GM10266 (cell line): Measurements from ENCODE around the gene RPL19.

Experiments used
- DNase-seq: peaks from one replicate; pipeline ENCODE4 v3.0.0; 2012; ENCODE audit errors: extremely low spot score
- TF ChIP-seq, protein P1 (sequence below): IDR thresholded peaks from 2 replicates; pipeline ENCODE4 v1.5.1; 2012; ENCODE audit warnings: mild to moderate bottlenecking, low read depth; ENCODE audit not compliant: control insufficient read depth, insufficient read depth; ENCODE audit errors: missing control alignments

RPL19 gene

DNA sequence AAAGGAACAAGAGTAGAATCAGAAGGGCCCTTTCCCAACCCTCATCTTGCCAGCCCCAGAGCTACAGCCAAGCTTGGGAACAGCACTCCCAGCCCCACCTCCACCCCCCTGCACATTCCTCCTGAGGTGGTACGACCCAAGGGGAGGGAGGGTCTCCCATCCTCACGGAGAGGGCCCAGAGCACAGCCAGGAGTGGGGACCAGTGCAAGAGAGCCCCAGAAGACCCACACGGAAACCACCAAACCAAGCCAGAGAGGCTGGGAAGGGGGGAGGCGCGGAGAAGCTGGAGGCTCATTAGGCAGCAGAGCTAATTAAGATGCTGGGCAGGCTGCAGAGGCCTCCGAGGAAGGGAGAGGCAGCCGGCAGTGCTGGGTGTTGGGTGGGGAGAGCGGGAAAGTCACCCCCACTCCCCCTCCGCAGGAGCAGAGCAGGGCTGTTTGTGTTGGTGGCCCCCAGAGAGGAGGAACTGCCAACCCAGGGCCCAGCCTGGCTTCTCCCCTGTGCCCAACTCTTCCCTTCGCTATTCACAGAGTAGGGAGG, 5.0 kb upstream of the RPL19 start:
- TF ChIP-seq, protein P1, sequence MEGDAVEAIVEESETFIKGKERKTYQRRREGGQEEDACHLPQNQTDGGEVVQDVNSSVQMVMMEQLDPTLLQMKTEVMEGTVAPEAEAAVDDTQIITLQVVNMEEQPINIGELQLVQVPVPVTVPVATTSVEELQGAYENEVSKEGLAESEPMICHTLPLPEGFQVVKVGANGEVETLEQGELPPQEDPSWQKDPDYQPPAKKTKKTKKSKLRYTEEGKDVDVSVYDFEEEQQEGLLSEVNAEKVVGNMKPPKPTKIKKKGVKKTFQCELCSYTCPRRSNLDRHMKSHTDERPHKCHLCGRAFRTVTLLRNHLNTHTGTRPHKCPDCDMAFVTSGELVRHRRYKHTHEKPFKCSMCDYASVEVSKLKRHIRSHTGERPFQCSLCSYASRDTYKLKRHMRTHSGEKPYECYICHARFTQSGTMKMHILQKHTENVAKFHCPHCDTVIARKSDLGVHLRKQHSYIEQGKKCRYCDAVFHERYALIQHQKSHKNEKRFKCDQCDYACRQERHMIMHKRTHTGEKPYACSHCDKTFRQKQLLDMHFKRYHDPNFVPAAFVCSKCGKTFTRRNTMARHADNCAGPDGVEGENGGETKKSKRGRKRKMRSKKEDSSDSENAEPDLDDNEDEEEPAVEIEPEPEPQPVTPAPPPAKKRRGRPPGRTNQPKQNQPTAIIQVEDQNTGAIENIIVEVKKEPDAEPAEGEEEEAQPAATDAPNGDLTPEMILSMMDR, result no peak
- no peak for DNase-seq

DNA sequence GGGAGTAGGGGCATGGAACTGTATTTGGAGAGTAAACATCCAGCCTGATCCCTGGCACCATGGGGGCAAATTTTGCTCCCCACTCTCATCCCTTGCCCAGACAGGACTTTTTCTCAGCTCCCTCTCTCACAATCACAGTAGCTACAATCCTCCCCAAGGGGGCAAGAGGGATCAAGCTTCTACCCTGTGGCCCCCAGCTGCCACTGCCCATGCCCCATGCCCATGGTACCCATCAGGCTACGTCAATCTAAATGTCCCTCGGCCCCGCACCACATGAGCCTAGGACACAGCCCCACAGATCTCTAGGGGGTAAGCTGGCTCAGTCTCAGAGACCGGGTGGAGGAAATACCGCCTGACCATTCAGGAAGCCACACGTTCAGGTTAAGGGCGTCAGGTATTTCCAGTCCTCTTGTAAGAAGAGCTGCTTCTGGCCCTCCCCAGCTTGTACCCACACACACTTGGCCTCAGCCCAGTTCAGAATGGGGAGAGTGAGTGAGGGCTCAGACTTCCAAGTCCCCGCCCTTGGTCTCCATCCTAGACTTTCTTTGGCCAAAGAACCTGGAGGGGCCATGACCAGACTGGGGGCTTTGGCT, 4.4 kb upstream of the RPL19 start:
- DNase-seq, result peak; percentile 66
- TF ChIP-seq, protein P1, result no peak

- peak; percentile 49 for DNase-seq
- TF ChIP-seq, protein P1, result no peak
Measured at GRCh38 chr17:39196241-39196807, 3.8 kb upstream of the RPL19 start.

GRCh38 chr17:39196808-39197291, 3.2 kb upstream of the RPL19 start:
- TF ChIP-seq, protein P1, result no peak
- no peak for DNase-seq

DNA sequence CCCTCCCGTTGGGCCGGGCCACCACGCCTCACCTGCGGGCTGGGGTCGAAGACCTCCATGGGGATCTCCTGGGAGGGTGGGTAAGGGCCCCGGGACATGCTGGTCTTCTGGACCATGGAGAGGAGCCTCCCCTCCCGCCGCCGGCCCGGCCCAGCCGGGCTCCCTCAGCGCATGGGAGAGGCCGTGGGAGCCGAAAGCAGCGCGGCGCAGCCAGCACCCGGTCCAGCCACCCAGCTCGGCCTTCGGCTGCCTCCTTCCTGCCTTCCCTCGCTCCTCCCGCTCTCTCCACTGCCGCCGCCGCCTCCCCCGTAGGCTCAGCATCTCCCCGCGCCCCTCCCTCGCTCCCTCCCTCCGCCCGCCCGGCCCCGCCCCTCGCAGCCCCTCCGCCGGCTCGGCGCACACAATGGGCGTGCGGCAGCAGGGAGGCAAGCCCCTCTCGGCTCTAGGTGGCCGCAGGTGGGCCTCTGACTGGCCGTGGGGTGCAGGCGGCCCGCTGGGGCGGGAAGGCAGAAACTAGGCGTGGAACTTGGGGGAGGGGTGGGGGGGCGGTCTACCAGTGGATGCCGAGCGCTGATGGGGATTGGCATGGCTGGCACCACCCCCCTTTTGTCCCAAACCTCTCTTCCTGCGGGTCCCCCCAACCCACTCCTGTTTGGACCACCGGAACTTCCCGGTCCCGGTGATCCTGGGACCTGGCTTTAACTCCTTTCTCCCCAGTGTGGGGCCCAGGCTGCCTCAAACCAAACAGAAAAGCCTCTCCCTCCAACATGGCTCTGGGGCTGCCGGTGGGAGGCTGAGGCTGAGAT, 2.5 kb upstream of the RPL19 start, which contains the start of gene CACNB1:
TSS of gene CACNB1 (minus strand) at position 290 of the 806 bp plus-strand sequence. CDS start at position 116, 174 bp downstream.
- DNase-seq, result peak; percentile 90
- TF ChIP-seq, protein P1, result no peak

- TF ChIP-seq, protein P1, result no peak
Measured at GRCh38 chr17:39198186-39198566, 1.9 kb upstream of the RPL19 start.

GRCh38 chr17:39199820-39200069, 338 bp upstream of the RPL19 start:
- TF ChIP-seq, protein P1, result no peak
- peak; percentile 96 for DNase-seq

More at GRCh38 chr17:39198186-39198566, 1.9 kb upstream of the RPL19 start:
- DNase-seq, result no peak
